ENCODE measurements around the gene ZFP3.
"Not testable (repeated sequence)": the region's sequence is repeated elsewhere in the genome, so short reads cannot be mapped to it uniquely, and the experiment has no call there.

ZFP3 gene

DNA sequence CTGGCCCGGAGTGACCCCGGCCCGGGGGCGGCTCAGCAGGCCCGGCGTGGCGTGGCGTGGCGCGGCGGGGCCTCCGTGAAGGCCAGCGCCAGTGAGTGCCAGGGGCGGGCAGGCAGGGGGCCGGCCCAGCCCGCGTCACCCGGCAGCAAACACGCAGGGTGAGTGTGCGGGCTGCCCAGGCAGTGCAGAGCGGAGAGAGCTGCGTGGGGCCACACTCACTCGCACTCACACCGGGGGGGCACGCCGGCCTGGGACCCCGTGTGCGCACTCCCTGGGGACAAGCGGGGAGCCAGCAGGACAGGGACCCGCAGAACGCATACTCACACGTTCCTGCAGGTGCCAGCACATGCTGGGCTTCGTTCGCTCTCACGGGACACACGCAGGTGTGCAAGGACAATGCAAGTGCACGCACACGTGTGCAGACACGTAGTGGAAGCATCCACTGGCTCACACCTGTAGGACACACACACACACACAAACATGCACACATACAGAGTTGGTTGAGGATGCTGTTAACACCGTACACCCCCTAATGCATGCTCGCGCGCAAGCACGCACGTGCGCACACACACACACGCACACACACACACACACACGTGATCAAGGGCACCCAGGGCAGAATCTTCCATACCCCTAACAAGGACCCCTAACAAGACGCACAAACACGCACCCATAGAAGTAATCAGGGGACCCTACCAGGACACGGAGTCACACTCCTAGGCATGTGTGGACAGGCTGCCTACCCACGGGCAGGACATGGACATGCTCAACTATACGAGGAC lies 45.3 kb downstream of the ZFP3 start:
- Histone ChIP-seq H3K36me3 (ENCODE audit: control insufficient read depth, insufficient read depth, low read length) (no peaks in the 10 kb centered on the region), H3K4me1 (ENCODE audit: control insufficient read depth, insufficient read depth, low read length, poor library complexity, severe bottlenecking) (peaks cover 4% of the 10 kb centered on the region), H3K27ac (ENCODE audit: insufficient read depth, low read length, poor library complexity, severe bottlenecking) (no peak overlapping the region), H3K27me3 (replicated peaks; ENCODE audit: control insufficient read depth, insufficient read depth, low read length, poor library complexity, severe bottlenecking) (no peaks in the 10 kb centered on the region), H3K9me3 (ENCODE audit: control insufficient read depth, low read length) (no peaks in the 10 kb centered on the region), H3K4me3 (ENCODE audit: insufficient read depth, low read depth, low read length, poor library complexity, severe bottlenecking) (no peak overlapping the region)
- DNase-seq = no peak

DNA sequence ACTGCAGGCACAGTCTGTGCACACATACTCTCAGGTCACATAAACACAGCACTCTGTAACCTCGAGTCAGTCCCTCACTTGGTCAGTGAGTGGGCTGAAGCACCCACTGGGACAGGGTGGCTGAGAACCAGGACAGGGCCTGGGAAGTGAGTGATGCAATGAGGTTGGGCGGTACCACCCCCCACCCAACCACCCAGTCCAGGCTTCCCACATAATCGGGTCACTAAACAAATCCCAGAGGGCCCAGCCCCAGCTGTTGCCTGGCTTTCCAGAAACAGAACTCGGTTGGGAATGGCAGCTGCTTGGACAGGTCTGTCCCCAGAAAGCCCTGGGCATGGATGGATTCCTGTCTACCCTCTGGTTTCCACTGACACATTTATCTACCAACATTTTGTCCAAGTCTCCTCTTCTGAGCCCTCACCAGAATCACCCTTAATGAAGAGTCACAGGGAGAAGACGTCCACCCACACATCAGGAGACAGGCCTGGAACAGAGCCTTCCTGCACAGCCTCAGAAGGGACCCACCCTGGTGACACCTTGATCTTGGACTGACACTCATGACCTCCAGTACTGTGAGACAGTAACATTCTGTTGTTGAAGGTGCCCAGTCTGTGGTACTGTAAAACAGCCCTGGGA lies 46.0 kb downstream of the ZFP3 start:
- not testable (repeated sequence) for H3K36me3 ChIP-seq (ENCODE audit: control insufficient read depth, insufficient read depth, low read length); DNase-seq; H3K27ac ChIP-seq (ENCODE audit: insufficient read depth, low read length, poor library complexity, severe bottlenecking); H3K9me3 ChIP-seq (ENCODE audit: control insufficient read depth, low read length); H3K4me3 ChIP-seq (ENCODE audit: insufficient read depth, low read depth, low read length, poor library complexity, severe bottlenecking); H3K27me3 ChIP-seq (replicated peaks; ENCODE audit: control insufficient read depth, insufficient read depth, low read length, poor library complexity, severe bottlenecking); H3K4me1 ChIP-seq (ENCODE audit: control insufficient read depth, insufficient read depth, low read length, poor library complexity, severe bottlenecking)

DNA sequence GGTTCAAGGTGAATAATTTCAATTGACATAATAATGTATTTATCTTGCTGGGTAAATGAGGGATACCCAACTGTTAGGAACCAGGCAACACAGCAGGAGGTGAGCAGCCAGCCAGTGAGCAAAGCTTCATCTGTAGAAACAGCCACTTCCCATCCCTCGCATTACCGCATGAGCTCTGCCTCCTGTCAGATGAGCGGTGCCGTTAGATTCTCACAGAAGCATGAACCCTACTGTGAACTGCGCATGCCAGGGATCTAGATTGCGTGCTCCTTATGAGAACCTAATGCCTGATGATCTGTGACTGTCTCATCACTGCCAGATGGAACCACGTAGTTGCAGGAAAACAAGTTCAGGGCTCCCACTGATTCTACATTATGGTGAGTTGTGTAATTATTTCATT lies 46.6 kb downstream of the ZFP3 start:
- DNase-seq; H3K27me3 ChIP-seq (replicated peaks; ENCODE audit: control insufficient read depth, insufficient read depth, low read length, poor library complexity, severe bottlenecking); H3K4me1 ChIP-seq (ENCODE audit: control insufficient read depth, insufficient read depth, low read length, poor library complexity, severe bottlenecking); H3K4me3 ChIP-seq (ENCODE audit: insufficient read depth, low read depth, low read length, poor library complexity, severe bottlenecking); H3K27ac ChIP-seq (ENCODE audit: insufficient read depth, low read length, poor library complexity, severe bottlenecking); H3K9me3 ChIP-seq (ENCODE audit: control insufficient read depth, low read length); H3K36me3 ChIP-seq (ENCODE audit: control insufficient read depth, insufficient read depth, low read length): not testable (repeated sequence)

DNA sequence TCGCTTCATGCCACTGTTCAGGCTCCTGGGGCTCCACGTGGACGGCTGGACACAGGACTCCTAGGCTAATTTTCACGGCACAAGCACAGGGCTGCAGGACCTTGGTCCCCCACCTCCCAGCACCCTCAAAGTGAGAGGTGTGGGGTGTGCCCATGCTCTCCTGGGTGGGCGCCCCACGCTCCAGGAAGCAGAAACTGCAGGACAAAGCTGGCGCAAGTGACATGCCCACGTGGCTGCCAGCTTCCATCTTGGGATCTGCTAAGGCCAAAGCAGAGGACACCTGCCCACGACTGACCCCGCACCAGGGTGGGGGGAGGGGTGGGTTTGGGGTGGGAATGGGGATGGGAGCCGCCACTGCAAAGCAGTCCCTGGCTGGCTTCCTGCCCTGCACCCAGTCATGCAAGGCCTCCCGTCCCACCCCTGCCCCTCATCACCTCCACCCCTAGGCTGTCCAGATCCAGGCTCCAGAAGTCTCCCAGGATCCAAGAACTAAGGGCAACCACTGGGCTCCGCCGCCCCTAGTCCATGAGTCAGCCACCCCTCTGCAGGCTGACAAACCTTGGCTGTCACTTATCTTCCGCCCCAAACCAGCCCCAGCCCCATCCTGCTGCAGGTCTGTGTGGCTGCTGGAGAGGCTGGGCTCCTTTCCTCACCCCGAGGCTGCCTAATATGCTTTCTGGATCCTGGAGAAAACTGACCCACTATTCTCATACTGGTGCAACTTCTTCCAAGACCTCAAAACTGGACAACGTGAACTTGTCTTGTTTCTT lies 48.6 kb downstream of the ZFP3 start:
- H3K27me3 ChIP-seq (replicated peaks; ENCODE audit: control insufficient read depth, insufficient read depth, low read length, poor library complexity, severe bottlenecking) = no peaks in the 10 kb centered on the region

DNA sequence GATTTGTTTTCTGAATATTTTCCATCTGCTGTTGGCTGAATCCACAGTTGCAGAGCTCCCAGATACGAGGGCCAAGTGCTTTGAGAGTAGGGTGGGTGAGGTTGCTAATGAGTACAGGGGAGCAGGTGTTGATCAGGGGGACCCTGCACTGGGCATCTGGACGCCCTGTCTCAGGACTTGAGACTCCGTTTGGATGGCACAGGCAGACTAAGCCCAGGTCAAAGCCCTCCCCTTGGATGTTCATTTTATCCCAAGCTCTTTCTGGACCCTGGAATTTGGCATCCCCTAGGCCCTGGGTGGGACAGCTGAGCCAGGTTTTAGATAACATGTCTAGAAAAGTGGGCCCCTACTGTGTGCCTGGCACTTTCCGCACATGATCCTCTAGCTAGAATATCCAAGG lies 49.6 kb downstream of the ZFP3 start:
- DNase-seq = no peak
- Histone ChIP-seq H3K4me3 (ENCODE audit: insufficient read depth, low read depth, low read length, poor library complexity, severe bottlenecking) (no peak overlapping the region), H3K36me3 (ENCODE audit: control insufficient read depth, insufficient read depth, low read length) (no peaks in the 10 kb centered on the region), H3K27ac (ENCODE audit: insufficient read depth, low read length, poor library complexity, severe bottlenecking) (no peak overlapping the region), H3K9me3 (ENCODE audit: control insufficient read depth, low read length) (no peaks in the 10 kb centered on the region), H3K27me3 (replicated peaks; ENCODE audit: control insufficient read depth, insufficient read depth, low read length, poor library complexity, severe bottlenecking) (no peaks in the 10 kb centered on the region), H3K4me1 (ENCODE audit: control insufficient read depth, insufficient read depth, low read length, poor library complexity, severe bottlenecking) (no peaks in the 10 kb centered on the region)

More for the DNA sequence above, 48.6 kb downstream of the ZFP3 start:
- H3K4me1 ChIP-seq (ENCODE audit: control insufficient read depth, insufficient read depth, low read length, poor library complexity, severe bottlenecking) = peaks cover 4% of the 10 kb centered on the region
- H3K27ac ChIP-seq (ENCODE audit: insufficient read depth, low read length, poor library complexity, severe bottlenecking) = no peak overlapping the region
- H3K4me3 ChIP-seq (ENCODE audit: insufficient read depth, low read depth, low read length, poor library complexity, severe bottlenecking) = no peak overlapping the region
- DNase-seq = no peak
- no peaks in the 10 kb centered on the region for H3K9me3 ChIP-seq (ENCODE audit: control insufficient read depth, low read length)
- H3K36me3 ChIP-seq (ENCODE audit: control insufficient read depth, insufficient read depth, low read length) = no peaks in the 10 kb centered on the region

DNA sequence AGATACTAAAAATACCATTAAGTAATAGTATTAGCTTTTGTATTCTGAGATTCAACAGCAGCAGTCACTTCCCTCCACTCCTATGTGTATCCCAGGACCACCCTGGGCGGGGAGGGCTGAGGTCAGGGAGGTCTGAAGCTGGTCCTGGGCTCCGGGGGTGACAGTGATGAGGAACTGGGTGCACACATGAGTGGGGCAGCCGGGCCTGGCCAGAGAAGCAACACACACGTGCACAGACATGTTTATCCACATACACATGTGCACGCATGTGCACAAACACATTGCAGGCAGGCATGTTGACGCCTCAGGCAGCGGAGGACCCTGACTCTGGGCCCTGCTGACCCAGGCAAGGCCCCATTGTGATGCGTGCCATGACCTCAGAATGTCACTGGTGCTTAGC lies 50.1 kb downstream of the ZFP3 start:
- H3K27ac ChIP-seq (ENCODE audit: insufficient read depth, low read length, poor library complexity, severe bottlenecking); DNase-seq; H3K9me3 ChIP-seq (ENCODE audit: control insufficient read depth, low read length); H3K36me3 ChIP-seq (ENCODE audit: control insufficient read depth, insufficient read depth, low read length); H3K27me3 ChIP-seq (replicated peaks; ENCODE audit: control insufficient read depth, insufficient read depth, low read length, poor library complexity, severe bottlenecking); H3K4me3 ChIP-seq (ENCODE audit: insufficient read depth, low read depth, low read length, poor library complexity, severe bottlenecking); H3K4me1 ChIP-seq (ENCODE audit: control insufficient read depth, insufficient read depth, low read length, poor library complexity, severe bottlenecking): not testable (repeated sequence)

DNA sequence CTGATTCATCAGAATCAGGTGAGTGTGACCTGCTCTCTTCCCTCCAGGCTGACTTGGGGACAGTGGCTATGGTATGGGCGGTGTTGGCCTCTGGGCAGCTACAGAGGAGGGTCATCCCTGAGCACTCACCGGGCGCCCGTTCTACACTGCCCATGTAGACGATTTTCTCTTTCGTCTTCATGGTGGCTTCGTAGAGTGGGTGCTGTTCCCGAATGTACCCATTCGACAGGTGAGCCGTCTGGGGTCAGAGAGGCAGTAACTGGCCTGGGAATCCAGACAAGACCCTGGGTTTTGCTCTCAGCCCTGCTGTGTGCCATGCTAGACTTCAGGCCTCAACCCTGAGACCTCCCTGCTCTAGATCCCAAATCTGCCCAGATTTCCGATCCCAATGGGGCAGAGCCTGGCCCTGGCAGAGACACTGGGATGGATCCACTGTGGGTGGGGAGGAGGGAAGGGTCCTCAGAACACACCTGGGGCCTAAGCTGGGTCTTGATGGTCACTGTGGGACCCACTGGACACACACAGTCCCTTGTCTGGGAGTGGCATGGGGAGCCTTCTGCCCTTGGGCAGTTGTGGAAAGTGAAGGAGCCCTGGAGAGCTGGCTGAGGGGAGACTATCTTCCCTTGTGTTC lies 50.8 kb downstream of the ZFP3 start:
- Histone ChIP-seq H3K36me3 (ENCODE audit: control insufficient read depth, insufficient read depth, low read length) (no peaks in the 10 kb centered on the region), H3K9me3 (ENCODE audit: control insufficient read depth, low read length) (no peaks in the 10 kb centered on the region), H3K27me3 (replicated peaks; ENCODE audit: control insufficient read depth, insufficient read depth, low read length, poor library complexity, severe bottlenecking) (no peaks in the 10 kb centered on the region), H3K4me3 (ENCODE audit: insufficient read depth, low read depth, low read length, poor library complexity, severe bottlenecking) (no peak overlapping the region), H3K27ac (ENCODE audit: insufficient read depth, low read length, poor library complexity, severe bottlenecking) (no peak overlapping the region), H3K4me1 (ENCODE audit: control insufficient read depth, insufficient read depth, low read length, poor library complexity, severe bottlenecking) (no peaks in the 10 kb centered on the region)
- DNase-seq = no peak

DNA sequence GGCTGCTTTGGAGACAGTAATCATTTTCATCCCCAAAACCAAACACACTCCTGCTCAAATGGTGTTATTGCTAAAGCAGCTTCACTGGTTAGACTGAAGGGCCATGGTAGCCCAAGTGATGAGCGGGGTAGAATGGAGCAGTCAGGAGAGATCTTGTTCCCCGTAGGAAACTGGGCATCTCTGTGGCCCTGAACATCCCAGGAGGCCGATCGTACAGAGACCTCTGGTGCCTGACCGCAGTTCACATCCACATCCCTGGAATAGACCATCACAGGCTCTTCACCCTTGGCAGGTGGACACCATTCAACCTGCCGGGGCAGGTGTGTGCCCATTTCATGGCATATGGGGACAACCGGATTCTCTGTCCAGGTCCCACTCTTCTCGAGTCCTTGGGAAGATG lies 51.5 kb downstream of the ZFP3 start:
- not testable (repeated sequence) for H3K4me3 ChIP-seq (ENCODE audit: insufficient read depth, low read depth, low read length, poor library complexity, severe bottlenecking); H3K4me1 ChIP-seq (ENCODE audit: control insufficient read depth, insufficient read depth, low read length, poor library complexity, severe bottlenecking); H3K27me3 ChIP-seq (replicated peaks; ENCODE audit: control insufficient read depth, insufficient read depth, low read length, poor library complexity, severe bottlenecking); H3K9me3 ChIP-seq (ENCODE audit: control insufficient read depth, low read length); H3K36me3 ChIP-seq (ENCODE audit: control insufficient read depth, insufficient read depth, low read length); DNase-seq; H3K27ac ChIP-seq (ENCODE audit: insufficient read depth, low read length, poor library complexity, severe bottlenecking)

DNA sequence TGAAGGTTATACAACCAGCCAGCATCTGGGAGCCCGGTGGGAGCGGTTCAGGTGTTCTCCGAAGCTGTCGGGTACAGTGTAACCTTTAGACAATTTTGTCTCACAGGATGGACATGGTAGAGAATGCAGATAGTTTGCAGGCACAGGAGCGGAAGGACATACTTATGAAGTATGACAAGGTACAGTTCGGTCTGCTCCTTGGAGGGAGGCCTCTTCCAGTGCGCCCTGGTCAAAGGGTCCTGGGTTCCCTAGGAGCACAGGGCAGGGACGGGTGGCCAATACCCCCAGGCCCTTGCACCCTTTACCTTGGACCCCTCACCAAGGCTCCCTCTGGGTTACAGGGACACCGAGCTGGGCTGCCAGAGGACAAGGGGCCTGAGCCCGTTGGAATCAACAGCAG lies 52.0 kb downstream of the ZFP3 start:
- H3K36me3 ChIP-seq (ENCODE audit: control insufficient read depth, insufficient read depth, low read length); H3K4me1 ChIP-seq (ENCODE audit: control insufficient read depth, insufficient read depth, low read length, poor library complexity, severe bottlenecking); DNase-seq; H3K27ac ChIP-seq (ENCODE audit: insufficient read depth, low read length, poor library complexity, severe bottlenecking); H3K27me3 ChIP-seq (replicated peaks; ENCODE audit: control insufficient read depth, insufficient read depth, low read length, poor library complexity, severe bottlenecking); H3K9me3 ChIP-seq (ENCODE audit: control insufficient read depth, low read length); H3K4me3 ChIP-seq (ENCODE audit: insufficient read depth, low read depth, low read length, poor library complexity, severe bottlenecking): not testable (repeated sequence)

DNA sequence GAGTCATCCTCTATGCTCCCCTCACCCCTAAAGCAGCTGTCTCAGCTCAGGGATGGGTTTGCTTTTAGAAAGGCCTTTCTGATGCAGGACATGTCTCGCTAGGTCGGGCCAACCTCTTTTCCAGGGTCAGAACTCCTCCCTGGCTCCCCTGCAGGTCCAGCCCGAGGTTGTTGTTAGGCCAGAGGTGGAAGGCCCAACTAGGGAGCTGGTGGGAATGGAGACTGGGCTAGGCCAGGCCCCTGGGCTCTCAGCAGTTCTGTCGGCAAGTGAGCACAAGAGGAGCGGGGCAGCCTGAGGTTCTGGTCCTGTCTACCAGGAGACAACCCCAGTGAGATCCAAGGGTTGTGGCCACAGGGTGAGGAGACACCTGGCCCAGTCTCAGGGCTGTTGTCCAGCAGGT lies 52.4 kb downstream of the ZFP3 start:
- not testable (repeated sequence) for DNase-seq; H3K4me3 ChIP-seq (ENCODE audit: insufficient read depth, low read depth, low read length, poor library complexity, severe bottlenecking); H3K4me1 ChIP-seq (ENCODE audit: control insufficient read depth, insufficient read depth, low read length, poor library complexity, severe bottlenecking); H3K27me3 ChIP-seq (replicated peaks; ENCODE audit: control insufficient read depth, insufficient read depth, low read length, poor library complexity, severe bottlenecking); H3K36me3 ChIP-seq (ENCODE audit: control insufficient read depth, insufficient read depth, low read length); H3K27ac ChIP-seq (ENCODE audit: insufficient read depth, low read length, poor library complexity, severe bottlenecking); H3K9me3 ChIP-seq (ENCODE audit: control insufficient read depth, low read length)

Data from effector memory CD4-positive, alpha-beta T cell (primary cell).